Measurements from ENCODE around the gene SLC45A3.

GRCh38 chr1:205637854-205638468 lies 42.3 kb downstream of the SLC45A3 start:
- no peak for TF ChIP-seq TBP (IDR thresholded peaks at IDR 0.05; ENCODE audit: low read depth, low read length)
- TF ChIP-seq, protein P1, sequence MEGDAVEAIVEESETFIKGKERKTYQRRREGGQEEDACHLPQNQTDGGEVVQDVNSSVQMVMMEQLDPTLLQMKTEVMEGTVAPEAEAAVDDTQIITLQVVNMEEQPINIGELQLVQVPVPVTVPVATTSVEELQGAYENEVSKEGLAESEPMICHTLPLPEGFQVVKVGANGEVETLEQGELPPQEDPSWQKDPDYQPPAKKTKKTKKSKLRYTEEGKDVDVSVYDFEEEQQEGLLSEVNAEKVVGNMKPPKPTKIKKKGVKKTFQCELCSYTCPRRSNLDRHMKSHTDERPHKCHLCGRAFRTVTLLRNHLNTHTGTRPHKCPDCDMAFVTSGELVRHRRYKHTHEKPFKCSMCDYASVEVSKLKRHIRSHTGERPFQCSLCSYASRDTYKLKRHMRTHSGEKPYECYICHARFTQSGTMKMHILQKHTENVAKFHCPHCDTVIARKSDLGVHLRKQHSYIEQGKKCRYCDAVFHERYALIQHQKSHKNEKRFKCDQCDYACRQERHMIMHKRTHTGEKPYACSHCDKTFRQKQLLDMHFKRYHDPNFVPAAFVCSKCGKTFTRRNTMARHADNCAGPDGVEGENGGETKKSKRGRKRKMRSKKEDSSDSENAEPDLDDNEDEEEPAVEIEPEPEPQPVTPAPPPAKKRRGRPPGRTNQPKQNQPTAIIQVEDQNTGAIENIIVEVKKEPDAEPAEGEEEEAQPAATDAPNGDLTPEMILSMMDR (IDR thresholded peaks at IDR 0.05; ENCODE audit: control extremely low read depth in 1 of 3, insufficient read depth in 1 of 3, low read depth in 1 of 3, low read length in 3 of 3), result no peak

Data from H1 (cell line).